NB4 (cell line): ENCODE results near the gene SCUBE3.

ENCODE experiments used
- DNase-seq: peaks from one replicate; pipeline ENCODE4 v3.0.0; 2010; ENCODE audit warnings: low read depth
- H3K4me3 ChIP-seq: one replicate; pipeline ENCODE4 v1.5.1; 2011; ENCODE audit warnings: mild to moderate bottlenecking, low read depth, low read length, moderate library complexity
- CTCF ChIP-seq: IDR thresholded peaks from one replicate; pipeline ENCODE4 v1.5.1; 2012; ENCODE audit warnings: low read depth, low read length
- MAX ChIP-seq: IDR thresholded peaks from 2 replicates; pipeline ENCODE4 v1.6.1; 2011; ENCODE audit warnings: low read depth, low read length
- MYC ChIP-seq: IDR thresholded peaks from 2 replicates; pipeline ENCODE4 v1.6.1; 2011; ENCODE audit warnings: low read depth, low read length
- POLR2A ChIP-seq: IDR thresholded peaks from 2 replicates; pipeline ENCODE4 v1.6.1; 2011; ENCODE audit warnings: mild to moderate bottlenecking; ENCODE audit not compliant: insufficient read length; ENCODE audit errors: extremely low read depth

Gene SCUBE3

DNA sequence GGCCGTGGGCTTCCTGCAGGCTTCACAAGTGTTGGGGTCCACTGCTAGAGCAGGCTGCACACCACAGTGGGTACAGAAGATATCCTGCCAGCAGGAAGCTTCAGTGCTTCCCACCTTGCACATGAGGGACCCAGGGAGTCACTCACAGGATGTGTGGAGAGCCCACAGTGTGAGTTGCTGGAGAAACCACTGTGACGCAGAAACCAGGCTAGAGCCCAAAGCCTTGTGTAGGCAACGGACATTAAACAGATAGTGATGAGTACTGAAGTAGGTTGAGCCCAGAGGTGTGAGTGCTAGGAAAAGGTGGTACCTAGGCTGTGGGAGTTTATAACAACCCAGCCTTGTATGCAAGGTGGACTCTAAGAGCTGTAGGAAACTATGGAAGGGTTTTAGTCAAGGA is 65.0 kb downstream of the SCUBE3 start:
- TF ChIP-seq MAX (no peak), POLR2A (no peak), MYC (no peak), CTCF (no peak)
- no peak for DNase-seq
- no peak overlapping the region for H3K4me3 ChIP-seq

DNA sequence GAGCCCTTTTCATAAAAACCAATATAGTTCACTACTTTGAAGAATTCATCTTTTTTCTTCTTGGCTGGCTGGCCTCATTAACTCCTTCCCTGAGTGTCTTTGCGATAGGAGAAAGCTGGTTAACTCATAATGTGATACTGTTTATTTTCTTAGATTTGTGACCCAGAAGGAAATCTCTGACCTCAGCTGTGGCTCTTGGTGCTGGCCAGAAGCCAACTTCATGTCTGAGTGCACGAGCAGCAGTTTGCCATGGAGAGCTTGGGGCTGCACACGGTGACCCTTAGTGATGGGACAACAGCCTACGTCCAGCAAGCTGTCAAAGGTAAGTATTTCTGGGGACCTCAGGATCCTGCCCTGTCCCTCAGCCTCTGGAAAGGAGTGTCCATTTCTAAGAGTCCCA is 67.1 kb downstream of the SCUBE3 start:
- H3K4me3 ChIP-seq: no peak overlapping the region
- TF ChIP-seq MYC: no peak
- no peak for TF ChIP-seq MAX
- no peak for TF ChIP-seq POLR2A
- no peak for TF ChIP-seq CTCF
- no peak for DNase-seq

DNA sequence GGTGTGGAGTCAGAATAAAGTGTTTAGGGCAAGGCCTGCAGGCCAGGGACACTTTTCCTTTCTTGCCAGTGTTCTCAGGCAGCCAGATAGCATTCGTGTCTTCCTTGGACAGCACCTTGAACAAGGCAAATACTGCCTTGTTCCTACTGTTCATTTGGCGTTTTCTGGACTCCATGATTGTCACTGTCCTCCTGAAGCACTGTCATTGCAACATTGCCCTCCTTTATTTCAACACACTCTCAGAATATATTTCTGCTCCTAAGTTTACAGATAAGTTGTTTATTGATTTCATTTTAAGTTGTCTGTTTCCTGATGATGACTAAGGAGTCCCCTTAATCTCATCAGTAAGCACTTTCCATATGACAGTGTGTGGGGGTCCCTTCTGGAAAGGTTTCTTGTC is 68.7 kb downstream of the SCUBE3 start:
- peak; percentile 50 for DNase-seq

GRCh38 chr6:35283361-35283760 is 69.6 kb downstream of the SCUBE3 start:
- H3K4me3 ChIP-seq: no peak overlapping the region
- no peak for TF ChIP-seq MAX
- no peak for TF ChIP-seq CTCF
- no peak for TF ChIP-seq POLR2A
- no peak for TF ChIP-seq MYC
- no peak for DNase-seq

More for the DNA sequence above, 68.7 kb downstream of the SCUBE3 start:
- no peak overlapping the region for H3K4me3 ChIP-seq
- TF ChIP-seq MYC (no peak), POLR2A (no peak), MAX (no peak), CTCF (no peak)

DNA sequence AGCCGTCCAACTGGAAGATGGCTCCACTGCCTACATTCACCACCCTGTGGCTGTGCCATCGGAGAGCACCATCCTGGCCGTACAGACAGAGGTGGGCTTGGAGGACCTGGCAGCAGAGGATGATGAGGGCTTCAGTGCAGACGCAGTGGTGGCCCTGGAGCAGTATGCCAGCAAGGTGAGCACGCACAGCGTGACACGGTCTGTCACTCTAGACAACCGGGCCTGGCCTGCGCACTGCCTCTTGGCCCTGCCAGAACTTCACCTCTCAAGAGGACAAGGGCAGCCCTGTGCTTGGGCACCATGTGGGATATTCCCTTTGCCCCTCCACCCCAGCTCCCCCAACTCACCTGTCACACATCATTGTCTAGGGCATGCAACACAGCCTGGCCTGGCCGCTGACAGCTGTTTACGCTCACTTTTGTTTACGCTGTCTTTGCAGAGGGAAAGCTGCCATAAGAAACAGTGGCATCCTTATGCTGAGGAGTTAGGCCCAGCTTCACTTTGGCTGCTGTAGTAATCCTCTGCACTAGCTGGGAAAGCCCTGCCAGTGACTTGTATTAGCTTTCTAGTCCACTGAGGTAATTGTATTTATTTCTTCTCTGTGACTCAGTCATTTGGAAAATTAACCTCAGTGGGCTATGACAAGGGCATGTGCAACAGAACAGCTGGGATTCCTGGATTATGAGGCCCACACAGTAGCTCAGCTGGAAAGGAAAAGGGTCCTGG is 74.1 kb downstream of the SCUBE3 start:
- H3K4me3 ChIP-seq: no peak overlapping the region
- no peak for DNase-seq
- no peak for TF ChIP-seq CTCF
- TF ChIP-seq MYC: no peak
- no peak for TF ChIP-seq POLR2A
- TF ChIP-seq MAX: no peak
